OCI-LY3 (cell line): ENCODE data around the gene HUNK.

ENCODE experiments used
- H2AFZ ChIP-seq: fragments of 200-600, 300-600 bp; shearing (Covaris generic); 2 replicates; pipeline ENCODE4 v1.6.0; 2014; ENCODE audit warnings: antibody characterized with exemption, low read depth, low read length
- H3K27ac ChIP-seq: fragments of 200-600, 300-600 bp; sonication (generic); 2 replicates; pipeline ENCODE4 v1.5.1; 2014; ENCODE audit warnings: mild to moderate bottlenecking, low read length, moderate library complexity, mixed read lengths
- H3K27me3 ChIP-seq: fragments of 200-600, 300-600 bp; sonication (generic); 2 replicates; pipeline ENCODE4 v1.6.1; 2014; ENCODE audit warnings: low read depth, low read length, mixed read lengths
- H3K36me3 ChIP-seq: fragments of 200-600, 300-600 bp; sonication (generic); replicated peaks from 2 replicates; pipeline ENCODE3; 2014; ENCODE audit warnings: low read depth, low read length, mixed read lengths
- H3K4me1 ChIP-seq: fragments of 300-600, 200-600 bp; sonication (generic); 2 replicates; pipeline ENCODE4 v1.6.1; 2014; ENCODE audit warnings: low read length, mixed read lengths
- H3K4me2 ChIP-seq: fragments of 200-600, 300-600 bp; sonication (generic); 2 replicates; pipeline ENCODE4 v1.6.1; 2014; ENCODE audit warnings: low read length, mixed read lengths
- H3K4me3 ChIP-seq: fragments of 300-600, 200-600 bp; sonication (generic); 2 replicates; pipeline ENCODE4 v1.5.1; 2014; ENCODE audit warnings: antibody characterized with exemption, mild to moderate bottlenecking, low read length, moderate library complexity
- H3K79me2 ChIP-seq: fragments of 300-600, 200-600 bp; shearing (Covaris generic); 2 replicates; pipeline ENCODE4 v1.6.1; 2014; ENCODE audit warnings: mild to moderate bottlenecking, low read length, mixed read lengths
- H3K9ac ChIP-seq: fragments of 300-600, 200-600 bp; shearing (Covaris generic); 2 replicates; pipeline ENCODE4 v1.6.0; 2014; ENCODE audit warnings: mild to moderate bottlenecking, low read length, moderate library complexity
- H3K9me3 ChIP-seq: fragments of 200-600, 300-600 bp; shearing (Covaris generic); 2 replicates; pipeline ENCODE4 v1.6.1; 2014; ENCODE audit warnings: low read length, mixed read lengths; ENCODE audit not compliant: insufficient read depth
- H4K20me1 ChIP-seq: fragments of 200-600, 300-600 bp; sonication (generic); 2 replicates; pipeline ENCODE4 v1.6.1; 2016; ENCODE audit warnings: low read length, mixed read lengths; ENCODE audit not compliant: insufficient read depth
- EZH2phosphoT487 ChIP-seq: fragments of 200-600 bp; shearing (Covaris generic); IDR thresholded peaks from 2 replicates; pipeline ENCODE4 v1.6.1; 2018; ENCODE audit warnings: antibody characterized with exemption, mixed run types, low read depth
- TF ChIP-seq, protein P1 (sequence below): fragments of 200-600, 300-600 bp; sonication (generic); IDR thresholded peaks from 2 replicates; pipeline ENCODE4 v1.5.1; 2014; ENCODE audit warnings: antibody characterized with exemption, low read length, low read depth

HUNK gene

DNA sequence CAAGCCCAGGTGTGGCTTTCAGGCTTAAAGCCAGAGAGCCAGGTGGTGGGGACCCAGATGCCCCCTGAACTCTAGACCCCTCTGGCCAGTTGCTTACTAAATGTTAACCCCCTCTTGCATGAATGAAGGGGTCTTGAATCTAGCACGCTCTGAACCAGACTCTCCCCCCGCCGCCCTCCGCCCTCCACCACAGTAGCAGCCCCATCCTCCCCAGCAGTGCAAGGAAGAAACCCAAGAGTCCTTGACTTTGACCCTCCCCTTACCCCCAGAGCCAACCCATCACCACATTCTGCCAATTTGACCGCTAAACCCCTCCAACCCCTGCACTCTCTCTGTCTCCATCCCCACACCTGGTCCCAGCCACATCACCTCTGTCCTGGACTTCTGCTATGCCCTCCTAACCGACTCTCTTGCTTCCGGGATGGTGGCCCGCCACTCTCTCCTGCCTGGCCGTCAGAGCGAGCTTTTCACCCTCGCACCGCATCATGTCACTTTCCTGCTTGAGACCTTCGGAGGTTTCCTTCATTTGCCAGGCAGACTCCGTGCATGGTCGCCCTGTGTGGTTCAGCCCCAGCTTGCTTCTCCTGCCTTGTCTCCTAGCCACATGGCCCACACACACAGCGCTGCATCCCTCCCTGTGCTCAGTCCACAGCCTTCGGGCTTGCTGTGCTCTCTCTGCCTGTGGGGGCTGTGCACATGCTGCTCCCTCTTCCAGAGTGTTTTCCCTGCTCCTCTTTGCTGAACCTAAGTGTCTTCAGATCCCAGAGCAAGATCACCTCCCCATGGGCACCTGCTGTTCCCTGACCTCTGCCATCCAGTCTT is 113.4 kb downstream of the HUNK start:
- Histone ChIP-seq H3K79me2 (no peaks in the 10 kb centered on the region), H3K36me3 (no peaks in the 10 kb centered on the region), H2AFZ (no peak overlapping the region), H3K27ac (no peak overlapping the region), H3K4me1 (no peaks in the 10 kb centered on the region), H3K9ac (no peak overlapping the region), H4K20me1 (no peaks in the 10 kb centered on the region), H3K4me3 (no peak overlapping the region), H3K9me3 (no peaks in the 10 kb centered on the region), H3K4me2 (no peak overlapping the region), H3K27me3 (no peaks in the 10 kb centered on the region)
- TF ChIP-seq EZH2phosphoT487 = no peak
- TF ChIP-seq, protein P1, sequence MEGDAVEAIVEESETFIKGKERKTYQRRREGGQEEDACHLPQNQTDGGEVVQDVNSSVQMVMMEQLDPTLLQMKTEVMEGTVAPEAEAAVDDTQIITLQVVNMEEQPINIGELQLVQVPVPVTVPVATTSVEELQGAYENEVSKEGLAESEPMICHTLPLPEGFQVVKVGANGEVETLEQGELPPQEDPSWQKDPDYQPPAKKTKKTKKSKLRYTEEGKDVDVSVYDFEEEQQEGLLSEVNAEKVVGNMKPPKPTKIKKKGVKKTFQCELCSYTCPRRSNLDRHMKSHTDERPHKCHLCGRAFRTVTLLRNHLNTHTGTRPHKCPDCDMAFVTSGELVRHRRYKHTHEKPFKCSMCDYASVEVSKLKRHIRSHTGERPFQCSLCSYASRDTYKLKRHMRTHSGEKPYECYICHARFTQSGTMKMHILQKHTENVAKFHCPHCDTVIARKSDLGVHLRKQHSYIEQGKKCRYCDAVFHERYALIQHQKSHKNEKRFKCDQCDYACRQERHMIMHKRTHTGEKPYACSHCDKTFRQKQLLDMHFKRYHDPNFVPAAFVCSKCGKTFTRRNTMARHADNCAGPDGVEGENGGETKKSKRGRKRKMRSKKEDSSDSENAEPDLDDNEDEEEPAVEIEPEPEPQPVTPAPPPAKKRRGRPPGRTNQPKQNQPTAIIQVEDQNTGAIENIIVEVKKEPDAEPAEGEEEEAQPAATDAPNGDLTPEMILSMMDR = no peak

DNA sequence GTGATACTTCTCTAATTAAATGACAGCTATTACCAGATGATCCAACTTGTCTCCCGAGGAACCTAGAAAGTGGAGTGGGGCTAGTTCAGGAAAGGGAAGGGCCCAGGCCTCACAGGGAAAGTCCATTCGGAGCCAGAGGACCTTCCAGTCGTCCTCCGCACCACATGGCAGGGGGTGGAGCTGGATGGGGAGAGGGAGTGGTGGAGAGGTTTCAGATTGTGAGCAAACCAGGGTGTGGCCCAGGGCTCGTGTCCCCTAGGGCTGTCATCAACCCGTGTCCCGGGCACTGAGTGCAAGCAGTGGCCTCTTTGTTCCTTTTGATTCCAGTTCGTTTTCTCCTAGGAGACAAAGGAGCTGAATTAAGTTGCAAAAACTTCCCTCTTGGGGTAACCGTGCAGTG is 114.9 kb downstream of the HUNK start:
- Histone ChIP-seq H3K4me3 (no peak overlapping the region), H3K9ac (no peak overlapping the region), H3K27ac (no peak overlapping the region), H4K20me1 (no peaks in the 10 kb centered on the region), H3K4me1 (no peaks in the 10 kb centered on the region), H3K9me3 (no peaks in the 10 kb centered on the region), H3K4me2 (no peak overlapping the region), H3K79me2 (no peaks in the 10 kb centered on the region), H3K27me3 (no peaks in the 10 kb centered on the region), H3K36me3 (no peaks in the 10 kb centered on the region), H2AFZ (no peak overlapping the region)
- TF ChIP-seq EZH2phosphoT487 = no peak
- TF ChIP-seq, protein P1 = no peak

- Histone ChIP-seq H3K4me3 (no peak overlapping the region), H3K4me2 (no peak overlapping the region), H4K20me1 (no peaks in the 10 kb centered on the region)
Measured at GRCh38 chr21:31988492-31989290, 115.9 kb downstream of the HUNK start.

More at GRCh38 chr21:31988492-31989290, 115.9 kb downstream of the HUNK start:
- Histone ChIP-seq H3K27me3 (no peaks in the 10 kb centered on the region), H3K4me1 (no peaks in the 10 kb centered on the region), H2AFZ (no peak overlapping the region), H3K27ac (no peak overlapping the region), H3K36me3 (no peaks in the 10 kb centered on the region), H3K9me3 (no peaks in the 10 kb centered on the region), H3K9ac (no peak overlapping the region), H3K79me2 (no peaks in the 10 kb centered on the region)
- TF ChIP-seq EZH2phosphoT487 = no peak
- TF ChIP-seq, protein P1 = no peak
